Measurements from ENCODE around the gene UTRN.

UTRN gene

GRCh38 chr6:144284783-144285547 is at the start of gene UTRN:
Gene UTRN (plus strand): TSS chr6:144285335. CDS start chr6:144291829, 6,494 bp downstream.
- peak; percentile 82 for DNase-seq (ENCODE audit: low spot score)

GRCh38 chr6:144244688-144245087 is 40.4 kb upstream of the UTRN start:
- no peak for DNase-seq (ENCODE audit: low spot score)

GRCh38 chr6:144246988-144247387 is 38.1 kb upstream of the UTRN start:
- no peak for DNase-seq (ENCODE audit: low spot score)

- no peak for DNase-seq (ENCODE audit: low spot score)
These were observed 37.1 kb upstream of the UTRN start for GRCh38 chr6:144248003-144248402.

- peak; percentile 15 for DNase-seq (ENCODE audit: low spot score)
These were observed 36.4 kb upstream of the UTRN start for GRCh38 chr6:144248476-144249301.

GRCh38 chr6:144250276-144250675 is 34.9 kb upstream of the UTRN start:
- no peak for DNase-seq (ENCODE audit: low spot score)

GRCh38 chr6:144252259-144252658 is 32.9 kb upstream of the UTRN start:
- DNase-seq (ENCODE audit: low spot score) = no peak

GRCh38 chr6:144259986-144260385 is 25.1 kb upstream of the UTRN start:
- no peak for DNase-seq (ENCODE audit: low spot score)

GRCh38 chr6:144262470-144263369 is 22.4 kb upstream of the UTRN start:
- DNase-seq (ENCODE audit: low spot score) = no peak

- no peak for DNase-seq (ENCODE audit: low spot score)
These were observed 21.3 kb upstream of the UTRN start for GRCh38 chr6:144263786-144264185.

GRCh38 chr6:144264270-144265060 is 20.7 kb upstream of the UTRN start:
- DNase-seq (ENCODE audit: low spot score) = peak; percentile 76

GRCh38 chr6:144265061-144265357 is 20.1 kb upstream of the UTRN start:
- DNase-seq (ENCODE audit: low spot score) = no peak

GRCh38 chr6:144265390-144265789 is 19.7 kb upstream of the UTRN start:
- no peak for DNase-seq (ENCODE audit: low spot score)

- DNase-seq (ENCODE audit: low spot score) = no peak
These were observed 19.0 kb upstream of the UTRN start for GRCh38 chr6:144266091-144266649.

GRCh38 chr6:144268794-144269349 is 16.3 kb upstream of the UTRN start:
- no peak for DNase-seq (ENCODE audit: low spot score)

- no peak for DNase-seq (ENCODE audit: low spot score)
These were observed 8.0 kb upstream of the UTRN start for GRCh38 chr6:144277174-144277573.

- no peak for DNase-seq (ENCODE audit: low spot score)
These were observed 7.4 kb upstream of the UTRN start for GRCh38 chr6:144277605-144278227.

GRCh38 chr6:144278659-144279314 is 6.3 kb upstream of the UTRN start:
- no peak for DNase-seq (ENCODE audit: low spot score)

- DNase-seq (ENCODE audit: low spot score) = no peak
These were observed 5.5 kb upstream of the UTRN start for GRCh38 chr6:144279484-144280150.

All from AG08396 (cell line).